ENCODE results near the gene DALRD3.

DALRD3 gene

DNA sequence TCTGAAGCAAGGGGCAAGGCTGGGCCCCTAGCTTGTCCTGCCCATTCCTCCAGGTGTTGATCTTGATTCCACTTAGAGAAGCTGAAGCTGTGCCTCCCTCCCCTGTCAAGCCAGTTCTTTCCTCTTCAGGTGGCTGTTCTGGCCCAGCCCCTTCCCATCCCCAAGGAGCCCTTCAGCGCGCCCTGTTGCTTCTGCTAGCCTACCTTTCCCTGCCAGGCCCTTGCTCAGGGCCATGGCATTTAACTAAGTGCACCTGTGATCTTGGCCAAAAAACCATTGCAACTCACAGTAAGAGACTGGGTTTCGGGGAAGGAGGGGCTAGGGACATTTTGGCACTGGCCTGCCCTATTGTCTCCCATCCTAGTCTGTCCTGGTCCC is 13.1 kb downstream of the DALRD3 start:
- DNase-seq = no peak

DNA sequence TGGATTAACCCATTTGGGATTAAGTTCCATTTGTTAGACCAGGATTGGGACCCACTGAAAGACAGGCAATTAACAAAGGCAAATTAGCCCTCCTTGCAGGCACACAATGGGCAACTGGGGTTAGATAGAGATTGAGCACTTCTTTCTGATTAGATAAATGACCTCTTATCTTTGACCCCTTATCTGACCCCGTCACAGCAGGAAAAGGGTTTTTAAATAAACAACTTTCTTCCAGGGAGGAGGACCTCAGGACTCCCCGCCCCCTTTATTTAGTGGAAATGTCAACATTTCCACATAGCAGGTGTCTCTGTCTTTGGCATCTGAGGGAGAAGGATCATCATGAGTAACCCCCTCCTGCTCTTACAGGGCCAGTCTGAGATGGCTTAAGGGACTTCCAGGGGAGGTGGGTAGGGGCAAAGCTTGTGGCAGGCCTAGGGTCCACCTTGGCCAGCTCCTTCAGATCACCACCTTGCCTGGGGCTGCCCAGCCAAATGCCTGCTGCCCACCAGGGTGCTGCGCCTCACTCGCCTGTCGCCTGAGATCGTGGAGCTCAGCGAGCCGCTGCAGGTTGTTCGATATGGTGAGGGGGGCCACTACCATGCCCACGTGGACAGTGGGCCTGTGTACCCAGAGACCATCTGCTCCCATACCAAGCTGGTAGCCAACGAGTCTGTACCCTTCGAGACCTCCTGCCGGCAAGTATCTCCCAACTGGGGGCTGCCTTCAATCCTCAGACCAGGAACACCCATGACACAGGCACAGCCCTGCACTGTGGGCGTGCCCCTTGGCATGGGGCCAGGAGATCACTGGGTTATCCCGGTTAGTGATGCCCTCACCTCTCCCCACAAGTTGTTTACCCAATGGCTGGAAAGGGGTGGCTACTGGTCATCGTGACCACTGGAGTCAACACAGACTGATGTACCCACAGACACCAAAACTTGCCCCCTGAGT is 13.8 kb downstream of the DALRD3 start:
- peak; percentile 40 for DNase-seq

DNA sequence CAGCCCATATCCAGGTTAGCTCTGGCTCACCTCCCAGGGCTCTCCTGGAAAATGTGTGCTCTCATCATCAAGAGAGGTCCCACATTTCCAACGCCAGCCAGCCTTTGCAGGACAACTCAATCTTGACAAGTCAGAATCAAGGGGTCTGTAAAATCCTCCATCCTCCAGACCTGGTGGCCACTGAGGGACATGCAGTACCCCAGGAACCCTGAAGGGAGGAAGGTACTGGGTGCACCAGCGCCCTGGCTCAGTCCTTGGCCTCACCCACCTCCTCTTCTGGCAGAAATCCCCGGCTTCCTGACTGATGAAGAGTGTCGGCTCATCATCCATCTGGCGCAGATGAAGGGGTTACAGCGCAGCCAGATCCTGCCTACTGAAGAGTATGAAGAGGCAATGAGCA is 17.2 kb downstream of the DALRD3 start:
- no peak for DNase-seq

DNA sequence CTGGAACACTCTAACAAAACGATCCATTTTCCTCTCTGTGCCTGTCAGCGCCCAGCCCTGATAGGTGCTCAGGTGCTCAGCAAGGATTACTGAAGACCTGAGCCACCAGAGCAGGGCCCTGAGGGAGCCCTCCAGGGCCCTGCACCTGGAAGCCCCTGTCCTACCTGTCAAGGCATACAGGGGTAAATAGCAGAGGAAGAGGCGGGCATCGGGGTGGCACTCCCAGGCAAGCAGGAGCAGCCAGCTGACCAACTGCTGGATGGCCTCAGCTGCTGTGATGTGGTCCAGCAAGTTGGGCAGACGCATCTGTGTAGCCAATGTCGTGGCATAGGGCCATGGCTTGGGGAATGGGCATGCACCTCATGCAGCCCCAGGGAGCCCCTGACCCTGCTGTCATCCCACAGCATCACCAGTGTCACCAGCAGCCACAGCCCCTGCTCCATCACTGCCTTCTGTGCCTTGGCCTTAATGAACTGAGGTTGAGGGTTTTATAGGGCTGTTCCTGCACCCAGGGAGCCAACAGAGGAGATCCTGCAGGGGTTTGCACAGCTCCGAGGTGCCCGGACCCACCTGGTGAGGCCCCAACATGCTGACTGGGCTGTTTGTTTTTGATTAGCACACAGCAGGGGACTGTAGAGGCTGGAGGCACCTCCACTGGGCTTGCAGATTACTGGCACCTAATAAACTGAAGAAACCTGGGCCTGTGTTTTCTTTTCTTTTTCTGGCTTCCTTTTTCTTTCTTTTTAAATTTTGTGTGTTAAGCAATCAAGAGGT is 19.1 kb downstream of the DALRD3 start:
- DNase-seq = peak; percentile 62

DNA sequence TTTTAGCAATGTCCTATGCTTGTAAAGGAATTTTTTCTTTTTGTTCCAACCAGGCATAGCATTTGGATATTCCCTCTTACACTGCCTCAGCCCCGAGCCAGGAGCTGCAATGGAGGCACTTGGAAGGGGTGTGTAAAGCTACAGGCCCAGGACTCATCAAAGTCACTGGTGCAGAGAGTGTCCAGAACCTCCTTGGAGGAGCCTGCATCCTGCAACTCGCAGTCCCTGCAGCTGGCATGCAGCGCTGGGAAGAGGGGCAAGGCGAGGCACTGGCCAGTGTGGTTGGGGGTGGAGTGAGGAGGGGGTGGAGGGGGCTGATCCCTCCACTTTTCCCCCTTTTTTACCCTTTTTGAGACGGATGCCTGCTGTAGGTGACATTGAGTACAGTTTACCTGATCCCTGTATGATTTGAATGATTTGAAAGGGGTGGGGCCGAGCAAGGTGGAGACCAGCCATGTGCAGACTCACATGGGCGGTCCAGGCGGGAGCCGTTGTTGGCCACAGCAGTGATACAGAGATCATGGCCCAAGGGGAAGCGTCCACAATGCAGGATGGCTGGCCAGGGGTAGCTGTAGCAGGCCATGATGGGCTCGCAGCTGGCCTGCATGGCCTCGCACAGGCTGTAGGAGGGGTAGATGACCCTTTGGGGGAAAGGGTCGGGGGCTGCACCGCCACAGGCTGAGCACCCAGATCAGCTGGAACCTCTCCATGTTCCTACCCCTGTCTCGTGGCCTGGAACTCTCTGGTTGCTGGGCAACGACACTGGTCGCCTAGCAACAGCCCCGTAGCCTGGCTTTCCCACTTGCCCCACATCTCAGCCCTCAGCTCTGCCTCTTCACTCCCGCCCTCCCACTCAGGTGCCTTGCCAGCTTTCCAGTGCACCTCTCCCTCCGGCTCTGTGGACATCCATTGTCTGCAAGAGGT is 20.4 kb downstream of the DALRD3 start:
- DNase-seq = peak; percentile 55

DNA sequence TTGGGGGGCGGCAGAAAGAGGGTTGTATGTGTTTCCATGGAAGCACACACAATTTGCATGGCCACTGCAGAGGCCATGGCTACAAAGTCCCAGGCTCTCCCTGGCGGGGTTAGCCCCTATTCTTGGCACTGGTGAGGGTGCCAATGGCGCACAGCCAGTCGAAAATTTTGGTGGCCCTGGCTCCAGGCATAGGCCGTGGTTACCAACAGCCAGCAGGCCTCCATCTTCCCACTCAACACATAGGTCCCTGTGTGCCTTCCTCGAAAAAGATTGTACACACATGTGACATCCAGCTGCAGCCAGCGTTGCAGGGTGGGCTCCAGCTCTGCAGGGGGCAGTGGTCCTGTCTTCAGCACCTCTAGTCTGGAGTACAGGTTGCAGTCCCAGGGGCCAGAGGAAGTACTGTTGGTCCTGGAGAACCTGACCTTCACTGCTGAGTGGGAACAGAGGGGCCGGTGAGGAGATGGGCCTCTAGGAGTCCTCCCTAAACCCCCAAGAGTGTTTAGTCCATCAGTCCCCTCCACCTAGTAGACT is 21.2 kb downstream of the DALRD3 start:
- no peak for DNase-seq

DNA sequence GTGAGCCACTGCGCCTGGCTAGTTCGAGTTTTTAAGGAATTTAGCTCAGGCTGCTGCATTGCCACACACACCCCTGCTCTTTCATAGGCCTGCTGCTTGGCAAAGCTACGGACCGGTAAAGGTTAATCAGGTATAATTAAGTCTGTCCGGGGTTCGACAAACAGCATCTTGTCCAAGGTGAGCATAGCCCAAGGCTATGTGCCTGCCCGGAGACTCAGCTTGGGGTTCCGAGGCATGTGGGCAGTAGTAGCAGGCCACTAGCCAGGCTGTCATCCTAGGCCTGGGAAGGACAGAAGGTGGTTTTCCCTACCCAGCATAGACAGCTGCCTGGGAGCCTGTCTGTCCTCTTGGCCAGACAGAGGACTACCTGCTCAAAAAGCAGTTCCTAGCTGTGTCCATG is 21.7 kb downstream of the DALRD3 start:
- no peak for DNase-seq

DNA sequence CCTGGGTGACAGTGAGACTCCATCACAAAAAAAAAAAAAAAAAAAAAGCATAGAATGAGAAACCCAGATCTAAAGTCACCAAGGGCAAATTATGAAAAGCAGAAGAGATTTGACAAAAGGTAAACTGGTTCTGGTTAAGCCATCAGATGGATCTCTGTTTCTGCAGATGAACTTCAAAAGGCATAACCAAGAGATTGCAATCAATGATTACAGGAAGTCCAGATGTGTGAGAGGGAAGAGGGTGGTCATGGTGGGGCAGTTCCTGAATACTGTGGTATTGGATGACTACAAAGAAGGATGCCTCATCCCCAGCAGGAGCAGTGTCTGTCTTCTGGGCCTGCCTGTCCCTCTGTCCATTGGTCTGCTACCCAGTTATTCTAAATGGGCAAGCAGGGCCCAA is 24.5 kb downstream of the DALRD3 start:
- DNase-seq = no peak

DNA sequence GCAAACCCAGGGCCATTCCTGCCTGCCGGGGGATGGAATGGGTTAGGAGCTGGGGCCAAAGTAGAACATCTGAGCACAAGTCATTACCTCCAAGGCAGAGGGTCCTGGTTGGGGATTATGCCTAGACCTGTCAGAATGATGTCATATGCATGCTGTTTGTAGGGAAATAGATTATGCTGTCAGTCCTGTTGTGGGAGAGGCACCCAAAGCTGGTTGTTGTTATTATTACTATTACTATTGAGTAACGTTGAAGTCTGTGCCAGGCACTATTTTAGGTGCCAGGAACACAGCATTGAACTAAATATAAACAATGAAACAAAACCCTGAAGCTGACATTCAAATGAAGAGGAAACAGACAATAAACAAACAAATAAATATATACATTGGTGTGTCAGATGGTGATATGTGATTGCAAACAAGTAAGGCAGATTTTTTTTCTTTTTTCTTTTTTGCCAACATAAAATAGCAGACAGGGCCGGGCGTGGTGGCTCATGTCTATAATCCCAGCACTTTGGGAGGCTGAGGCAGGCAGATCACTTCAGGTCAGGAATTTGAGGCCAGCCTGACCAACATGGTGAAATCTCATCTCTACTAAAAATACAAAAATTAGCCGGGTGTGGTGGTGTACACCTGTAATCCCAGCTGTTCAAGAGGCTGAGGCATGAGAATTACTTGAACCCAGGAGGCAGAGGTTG is 26.4 kb downstream of the DALRD3 start:
- no peak for DNase-seq

DNA sequence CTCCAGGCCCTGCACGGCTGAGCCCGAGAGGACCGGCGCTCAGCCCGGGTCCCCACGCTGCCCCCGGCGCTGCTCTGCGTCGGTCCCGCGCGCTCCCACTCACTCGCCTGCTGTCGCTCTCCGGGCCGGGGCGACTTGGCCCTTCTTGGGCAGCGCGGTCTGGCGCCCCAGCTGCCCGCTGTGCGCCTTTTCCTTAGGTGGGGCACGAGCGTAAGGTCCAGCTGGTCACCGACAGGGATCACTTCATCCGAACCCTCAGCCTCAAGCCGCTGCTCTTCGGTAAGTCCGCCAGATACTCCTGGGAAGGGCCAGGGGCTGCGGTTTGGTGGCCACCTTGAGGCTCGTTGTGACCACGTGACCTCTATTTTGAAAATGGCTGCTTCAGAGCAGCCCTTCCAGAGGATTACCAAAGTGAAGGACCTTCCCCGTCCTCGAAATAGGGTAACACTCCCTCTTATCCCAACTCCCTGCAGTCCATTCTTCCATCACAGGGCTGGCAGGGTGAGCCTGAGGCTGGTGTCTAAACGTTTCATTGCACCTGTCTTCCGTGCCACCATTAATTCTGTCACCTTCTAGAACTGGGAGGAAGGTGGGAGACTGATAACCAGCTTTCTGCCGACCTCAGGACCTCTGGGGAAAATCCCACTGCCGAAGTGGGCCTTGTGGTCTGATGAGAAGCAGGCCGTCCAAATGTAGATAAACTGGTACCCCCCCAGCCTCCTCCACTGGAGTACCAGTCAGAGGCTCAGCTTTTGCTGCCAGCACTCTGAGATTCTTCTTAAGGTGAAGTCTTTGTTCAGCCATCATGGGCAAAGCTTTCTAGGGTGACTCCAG is 27.5 kb downstream of the DALRD3 start:
- peak; percentile 2 for DNase-seq

DNA sequence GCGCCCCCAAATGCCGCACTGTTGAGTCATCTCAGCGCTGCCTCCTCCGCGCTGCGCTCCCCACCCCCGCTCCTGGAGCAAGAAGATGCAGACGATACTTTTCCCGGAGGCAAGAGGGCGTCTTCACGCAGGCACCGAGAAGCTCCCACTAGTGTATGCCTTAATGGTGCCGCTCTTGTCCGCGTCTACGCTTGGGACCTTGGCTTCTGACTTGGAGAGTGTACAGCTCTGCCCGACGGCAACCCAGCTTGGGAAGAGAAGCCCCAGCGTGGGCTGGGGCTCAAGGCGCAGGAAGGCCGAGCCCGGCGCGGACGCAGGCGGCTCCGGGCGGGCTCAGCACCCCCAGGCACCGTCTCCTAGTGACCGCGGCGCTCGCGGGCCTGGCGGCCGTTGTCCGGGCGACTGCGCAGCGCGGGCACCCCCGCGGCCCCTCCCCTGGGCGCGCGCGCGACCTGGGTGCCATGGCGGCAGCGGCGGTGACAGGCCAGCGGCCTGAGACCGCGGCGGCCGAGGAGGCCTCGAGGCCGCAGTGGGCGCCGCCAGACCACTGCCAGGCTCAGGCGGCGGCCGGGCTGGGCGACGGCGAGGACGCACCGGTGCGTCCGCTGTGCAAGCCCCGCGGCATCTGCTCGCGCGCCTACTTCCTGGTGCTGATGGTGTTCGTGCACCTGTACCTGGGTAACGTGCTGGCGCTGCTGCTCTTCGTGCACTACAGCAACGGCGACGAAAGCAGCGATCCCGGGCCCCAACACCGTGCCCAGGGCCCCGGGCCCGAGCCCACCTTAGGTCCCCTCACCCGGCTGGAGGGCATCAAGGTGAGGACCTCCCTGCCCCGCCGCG is 28.4 kb downstream of the DALRD3 start, which contains the start of gene P4HTM:
Gene P4HTM (plus strand): TSS at position 446 of the 840 bp plus-strand sequence. CDS start 16 bp downstream, at position 462.
- peak; percentile 61 for DNase-seq

DNA sequence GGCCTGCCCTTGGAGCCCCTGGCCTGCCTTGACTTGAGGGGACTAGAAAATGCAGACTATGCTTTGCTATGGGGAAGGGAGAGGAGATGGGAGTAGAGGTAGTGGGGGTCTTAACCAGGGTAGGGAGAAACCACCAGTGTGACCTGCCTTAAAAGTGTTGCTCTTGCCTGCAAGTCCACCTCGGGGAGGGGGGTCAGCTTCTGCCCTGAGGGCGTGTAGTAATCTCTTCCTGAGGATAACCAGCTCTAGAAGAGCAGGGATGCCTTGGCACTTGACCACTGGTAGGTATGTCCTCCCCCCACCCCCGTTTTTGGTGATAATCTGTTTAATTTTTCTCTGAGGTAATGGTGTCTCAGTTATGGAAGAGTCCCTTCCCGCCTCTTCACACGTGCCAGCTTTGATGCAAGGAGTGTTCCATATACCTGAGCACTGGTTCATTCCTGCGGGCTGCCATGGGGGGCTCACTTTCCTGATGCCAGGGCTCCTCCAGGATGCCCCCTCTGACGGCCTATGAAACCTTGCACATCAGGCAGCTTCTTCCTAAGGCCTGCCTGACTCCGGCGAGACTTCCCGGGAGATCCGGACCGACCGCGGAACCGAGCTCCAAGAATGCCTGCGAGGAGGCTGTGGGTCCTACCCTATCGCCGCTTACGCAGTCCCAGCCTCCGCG is 29.1 kb downstream of the DALRD3 start:
- peak; percentile 23 for DNase-seq

DNA sequence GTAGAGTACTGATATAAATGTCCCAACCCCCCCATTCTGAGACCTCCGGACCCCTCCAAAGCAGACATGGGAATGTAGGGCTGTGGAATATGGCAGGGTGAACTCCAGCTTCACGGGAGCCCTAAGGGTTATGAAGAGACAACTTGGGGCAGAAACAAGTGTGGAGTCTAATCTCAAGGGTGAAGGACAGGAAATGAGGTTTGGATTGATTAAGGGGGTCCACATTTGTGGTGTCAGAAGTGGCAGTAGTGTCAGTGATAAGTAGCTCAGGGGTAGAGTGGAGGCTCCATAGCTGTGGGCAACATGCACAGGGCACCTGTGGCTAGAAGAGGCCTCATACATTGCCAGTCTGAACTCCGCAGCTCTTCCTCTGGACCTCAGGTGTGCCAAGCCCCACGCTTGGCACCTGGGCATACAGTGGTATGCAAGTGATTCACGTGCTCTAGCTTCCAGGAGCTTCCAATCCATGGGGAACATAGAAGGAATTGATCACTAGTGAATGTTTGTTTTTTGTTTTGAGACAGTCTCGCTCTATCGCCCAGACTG is 32.5 kb downstream of the DALRD3 start:
- no peak for DNase-seq

DNA sequence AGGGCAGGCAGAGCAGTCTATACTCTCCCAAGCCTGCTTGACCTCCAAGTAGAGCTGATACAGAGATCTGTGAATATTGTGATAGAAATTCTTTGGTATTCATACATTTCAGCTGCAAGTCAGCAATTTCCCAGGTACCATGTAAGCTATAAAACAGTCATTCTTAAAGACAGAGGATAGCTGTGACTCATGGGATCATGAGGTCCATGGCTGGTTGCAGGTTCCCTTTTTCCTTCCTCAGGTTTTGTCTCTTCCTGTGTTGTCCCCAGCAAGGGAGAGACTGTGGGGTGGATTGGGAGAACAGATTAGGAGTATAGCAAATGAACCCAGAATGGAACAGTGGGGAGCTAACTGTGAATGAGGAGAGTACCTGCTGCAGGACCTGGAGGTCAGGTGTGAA is 33.7 kb downstream of the DALRD3 start:
- DNase-seq = no peak

DNA sequence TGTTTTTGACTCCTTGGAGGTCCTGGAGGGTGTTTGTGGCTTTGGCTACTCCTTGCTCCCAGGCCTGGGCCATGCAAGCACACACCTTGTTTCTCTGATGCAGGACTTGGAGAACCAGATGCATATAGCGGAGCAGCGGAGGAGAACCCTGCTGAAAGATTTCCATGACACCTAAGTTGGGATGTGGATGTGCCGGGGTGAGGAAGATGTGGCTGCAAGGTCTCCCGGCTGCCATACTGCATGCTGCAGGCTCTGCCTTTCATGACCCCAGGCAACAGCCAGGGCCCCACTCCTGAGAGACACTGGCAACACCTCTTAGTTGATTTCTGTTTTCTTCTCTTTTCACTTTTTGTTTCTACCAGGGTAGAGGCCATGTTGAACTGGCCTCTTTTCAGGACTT is 35.3 kb downstream of the DALRD3 start:
- no peak for DNase-seq

DNA sequence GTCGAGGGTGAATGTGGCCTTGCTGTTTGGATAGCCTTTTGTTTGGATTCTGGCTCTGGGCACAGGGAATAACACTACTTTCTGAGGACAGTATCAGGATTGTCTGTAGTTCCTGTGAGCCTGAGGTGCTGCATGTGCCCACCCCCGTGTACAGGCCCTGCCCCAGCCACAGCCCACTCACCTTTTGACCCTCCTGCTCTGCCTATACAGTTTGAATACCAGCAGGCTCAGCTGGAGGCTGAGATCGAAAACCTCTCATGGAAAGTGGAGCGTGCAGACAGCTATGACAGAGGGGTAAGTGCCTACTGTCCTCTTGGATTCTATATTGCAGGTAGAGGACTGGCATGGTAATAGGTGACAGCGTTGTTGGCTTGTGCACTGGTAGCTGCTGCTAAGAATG is 35.7 kb downstream of the DALRD3 start:
- no peak for DNase-seq

DNA sequence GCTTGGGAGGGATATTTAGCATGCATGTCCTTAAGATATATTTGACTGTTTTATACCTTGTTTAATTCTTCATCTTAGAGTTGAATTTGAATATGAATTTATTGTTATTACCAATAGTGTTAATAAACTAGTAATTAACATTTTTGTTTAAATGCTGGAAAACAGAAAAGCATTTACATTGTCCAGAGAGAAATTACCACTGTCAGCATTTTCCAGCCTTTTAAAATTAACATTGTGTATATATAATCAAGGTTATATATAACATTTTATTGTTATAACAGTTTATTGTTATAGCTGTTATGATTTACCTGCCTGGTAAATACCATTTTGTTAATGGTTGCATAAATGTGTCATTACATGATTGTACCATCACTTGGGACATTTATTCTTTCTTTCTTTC is 36.4 kb downstream of the DALRD3 start:
- no peak for DNase-seq

DNA sequence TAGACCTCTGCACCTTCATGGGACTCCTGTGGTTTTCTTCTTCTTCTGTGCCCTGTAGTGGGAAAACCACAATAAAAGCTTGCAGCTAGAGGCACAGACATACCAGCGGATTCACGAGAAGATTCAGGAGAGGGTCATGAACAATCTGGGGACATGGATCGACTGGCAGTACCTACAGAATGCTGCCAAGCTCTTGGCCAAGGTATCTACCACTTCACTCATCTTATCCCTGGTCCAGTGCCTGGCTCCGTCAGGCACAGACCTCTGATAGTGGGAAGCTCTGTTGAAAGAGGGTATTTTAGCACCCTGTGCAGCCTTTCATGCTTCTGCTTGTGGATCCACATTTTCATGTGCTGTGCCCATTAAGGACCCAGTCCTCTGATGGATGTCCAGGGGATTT is 38.1 kb downstream of the DALRD3 start:
- DNase-seq = no peak

DNA sequence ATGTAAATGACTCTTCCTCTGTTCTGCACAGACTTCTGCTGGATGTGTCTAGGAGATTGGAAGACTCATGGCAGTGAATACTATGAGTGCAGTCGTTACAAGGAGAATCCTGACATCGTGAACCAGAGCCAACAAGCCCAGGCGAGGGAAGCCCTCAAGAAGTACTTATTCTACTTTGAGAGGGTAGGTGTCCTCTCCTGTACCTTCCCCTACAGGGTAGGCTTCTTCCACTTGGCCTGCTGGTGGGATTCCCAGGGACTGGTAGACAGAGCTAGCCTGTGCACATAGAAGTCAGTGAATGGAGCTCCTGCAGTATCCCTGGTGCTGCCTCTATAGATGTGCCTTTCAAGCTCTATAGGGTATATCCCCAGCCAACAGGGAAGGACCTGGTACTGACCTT is 38.9 kb downstream of the DALRD3 start:
- DNase-seq = no peak

All from NCI-H345 (cell line).